ENCODE data around the gene MSANTD1.
"Not testable (repeated sequence)": the region's sequence is repeated elsewhere in the genome, so short reads cannot be mapped to it uniquely, and the experiment has no call there.

The MSANTD1 gene

GRCh38 chr4:3291969-3292570 lies 43.1 kb downstream of the MSANTD1 start:
- DNase-seq = no peak

DNA sequence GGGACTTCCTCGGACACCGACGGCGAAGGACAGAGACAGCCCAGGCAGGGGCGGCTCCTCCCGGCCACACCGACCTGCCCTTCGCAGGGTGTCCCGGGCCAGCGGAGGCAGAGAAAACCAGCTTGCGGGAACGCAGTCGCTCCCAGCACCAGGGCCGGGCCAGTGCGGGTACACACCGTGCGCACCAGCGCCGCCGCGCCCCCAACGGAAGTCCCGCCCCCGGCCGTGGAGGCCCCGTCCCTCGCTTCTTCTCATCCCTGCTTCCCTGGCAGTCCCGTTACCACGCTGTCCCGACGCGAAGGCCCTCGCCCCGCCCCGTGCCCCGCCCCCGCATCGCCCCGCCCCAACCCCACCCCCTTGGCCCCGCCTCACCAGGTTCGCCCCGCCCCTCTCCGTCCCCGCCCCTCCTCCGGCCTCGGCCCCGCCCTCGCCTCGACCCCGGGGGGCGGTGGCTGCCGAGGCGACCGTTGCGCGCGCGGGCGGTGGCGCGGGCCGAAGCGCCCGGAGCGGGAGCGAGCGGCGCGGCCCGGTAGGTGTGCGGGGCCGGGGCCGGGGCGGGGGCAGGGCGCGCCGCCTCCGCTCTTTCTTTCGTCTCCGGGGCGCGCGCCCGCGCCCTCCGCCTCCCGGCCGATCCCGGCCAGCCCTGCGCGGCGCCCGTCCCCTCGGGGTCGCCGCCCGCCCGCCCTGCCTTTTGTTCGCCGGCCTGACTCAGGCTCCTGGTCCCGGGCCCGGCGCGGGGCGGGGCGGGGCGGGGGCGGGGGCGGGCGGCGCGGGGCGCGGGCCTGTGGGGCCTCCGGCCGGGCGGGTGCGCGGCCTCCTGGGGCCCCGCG lies 43.8 kb downstream of the MSANTD1 start, which contains the start of gene RGS12:
RGS12 (plus strand) TSS at position 451 of the 830 bp plus-strand sequence. CDS start 23,150 bp downstream, outside the sequence.
- no peak for DNase-seq

- DNase-seq = no peak
Observed at GRCh38 chr4:3293401-3294391, 44.7 kb downstream of the MSANTD1 start.

DNA sequence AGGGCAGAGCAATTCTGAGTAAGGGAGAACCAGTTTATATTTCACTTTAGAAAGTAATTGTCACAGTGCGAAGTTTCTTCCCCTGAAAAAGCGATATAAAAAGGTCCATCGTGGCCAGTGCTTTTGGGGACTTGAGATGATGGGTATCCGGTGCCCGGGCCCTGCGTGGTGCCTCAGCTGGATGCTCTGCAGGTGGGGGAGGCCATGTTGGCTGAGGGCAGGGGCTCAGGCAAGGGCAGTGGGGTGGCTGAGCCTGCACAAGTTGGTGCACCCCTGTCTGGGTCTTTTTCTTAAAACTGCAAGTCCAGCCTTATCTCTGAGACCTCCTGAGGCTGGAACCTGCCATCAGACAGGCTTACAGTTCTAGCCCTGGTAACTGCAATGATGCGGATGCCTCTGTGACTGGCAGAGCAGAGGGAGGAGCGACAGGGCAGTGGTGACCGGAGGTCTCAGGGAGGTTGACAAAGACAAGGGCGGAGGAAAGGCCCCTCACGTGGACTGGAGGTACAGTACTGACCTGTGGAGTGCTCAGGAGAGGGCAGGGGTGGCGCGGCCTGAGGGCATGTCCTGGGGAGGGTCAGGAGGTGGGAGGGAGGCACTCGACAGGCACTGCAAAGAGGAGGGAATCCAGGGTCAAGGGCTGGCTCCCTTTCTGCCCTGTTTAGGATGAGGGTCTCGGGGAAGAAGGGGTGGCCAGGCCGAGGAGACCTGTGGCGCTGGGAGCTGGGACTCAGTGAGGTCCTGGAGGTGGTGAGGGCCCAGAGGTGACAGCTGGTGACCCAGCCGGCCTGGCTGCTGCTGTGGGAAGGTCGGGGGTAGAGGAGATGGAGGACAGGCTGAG lies 45.7 kb downstream of the MSANTD1 start:
- DNase-seq = no peak

- no peak for DNase-seq
Observed at GRCh38 chr4:3295837-3296624, 47.1 kb downstream of the MSANTD1 start.

- DNase-seq = no peak
Observed at GRCh38 chr4:3296651-3297050, 47.7 kb downstream of the MSANTD1 start.

DNA sequence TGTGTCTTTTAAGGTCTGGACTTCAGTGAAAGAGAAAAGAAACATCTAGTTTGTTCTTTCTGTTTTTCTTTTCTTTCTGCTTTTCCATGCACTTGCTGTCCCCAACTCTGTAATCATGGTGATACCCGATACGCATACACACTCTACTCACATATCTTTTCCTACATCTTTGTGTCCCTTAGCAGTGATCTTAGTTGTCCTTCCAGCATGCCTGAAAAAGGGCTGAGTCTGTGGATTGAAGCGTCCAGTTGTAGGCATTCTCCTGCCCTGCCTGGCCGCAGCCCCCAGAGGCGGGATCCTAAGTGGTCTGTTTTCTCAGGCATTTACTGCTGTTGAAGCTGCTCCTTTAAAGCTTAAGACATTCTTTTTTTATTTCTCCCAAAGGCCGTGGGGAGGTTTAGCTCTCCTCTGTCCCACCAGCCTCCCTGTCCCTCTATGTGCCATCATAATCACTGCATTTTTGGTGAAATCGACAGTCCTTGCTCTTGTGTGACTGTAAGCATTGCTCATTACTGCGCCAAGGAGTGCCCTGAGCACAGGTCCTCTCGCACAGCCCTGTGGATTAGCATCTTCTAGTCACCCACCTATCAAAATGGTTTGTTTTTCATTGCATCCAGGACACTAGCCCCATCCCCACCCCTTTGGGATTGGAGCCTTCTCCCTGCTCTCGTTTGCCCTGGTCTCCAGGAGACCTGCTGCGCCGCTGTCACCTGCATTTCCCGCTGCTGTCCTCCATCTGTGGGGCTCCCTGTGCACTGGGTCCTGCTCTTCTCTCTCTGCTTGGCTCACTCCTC lies 48.3 kb downstream of the MSANTD1 start:
- no peak for DNase-seq

GRCh38 chr4:3299122-3299975 lies 50.4 kb downstream of the MSANTD1 start:
- DNase-seq = no peak

DNA sequence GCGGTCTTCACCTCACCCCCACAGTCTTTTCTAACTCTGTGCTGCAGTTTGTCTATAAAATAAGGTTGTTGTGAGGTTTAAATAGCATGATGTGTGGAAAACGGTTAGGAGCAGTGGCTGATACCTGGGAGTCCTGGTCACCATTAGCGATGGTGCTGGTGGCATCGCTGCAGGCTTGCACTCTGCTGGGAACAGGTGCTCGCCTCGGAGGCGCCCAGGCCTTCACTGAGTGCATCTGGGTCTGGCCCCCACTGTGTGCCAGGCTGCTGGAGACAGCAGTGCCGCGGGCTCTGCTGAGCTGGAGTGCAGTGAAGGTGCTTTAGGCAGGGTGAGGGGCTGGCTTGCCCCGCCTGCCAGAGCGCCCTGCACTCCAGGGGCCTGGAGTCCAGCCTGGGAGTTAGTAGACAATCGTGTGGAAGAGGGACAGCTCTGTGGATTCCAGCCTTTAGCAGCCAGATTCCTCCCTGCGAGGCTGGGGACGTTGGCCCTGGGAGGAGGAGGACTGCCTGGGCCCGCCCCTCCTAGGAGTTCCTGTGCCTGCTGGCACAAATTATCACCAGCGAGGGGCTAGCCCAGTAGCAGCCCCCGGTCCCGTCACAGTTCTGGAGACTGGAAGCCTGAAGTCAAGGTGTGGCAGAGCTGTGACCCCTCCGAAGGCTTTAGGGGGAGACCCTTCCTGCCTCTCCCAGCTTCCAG lies 51.2 kb downstream of the MSANTD1 start:
- DNase-seq = no peak

- DNase-seq = not testable (repeated sequence)
Observed at GRCh38 chr4:3300882-3301281, 51.9 kb downstream of the MSANTD1 start.

GRCh38 chr4:3301450-3302172 lies 52.7 kb downstream of the MSANTD1 start:
- DNase-seq = no peak

DNA sequence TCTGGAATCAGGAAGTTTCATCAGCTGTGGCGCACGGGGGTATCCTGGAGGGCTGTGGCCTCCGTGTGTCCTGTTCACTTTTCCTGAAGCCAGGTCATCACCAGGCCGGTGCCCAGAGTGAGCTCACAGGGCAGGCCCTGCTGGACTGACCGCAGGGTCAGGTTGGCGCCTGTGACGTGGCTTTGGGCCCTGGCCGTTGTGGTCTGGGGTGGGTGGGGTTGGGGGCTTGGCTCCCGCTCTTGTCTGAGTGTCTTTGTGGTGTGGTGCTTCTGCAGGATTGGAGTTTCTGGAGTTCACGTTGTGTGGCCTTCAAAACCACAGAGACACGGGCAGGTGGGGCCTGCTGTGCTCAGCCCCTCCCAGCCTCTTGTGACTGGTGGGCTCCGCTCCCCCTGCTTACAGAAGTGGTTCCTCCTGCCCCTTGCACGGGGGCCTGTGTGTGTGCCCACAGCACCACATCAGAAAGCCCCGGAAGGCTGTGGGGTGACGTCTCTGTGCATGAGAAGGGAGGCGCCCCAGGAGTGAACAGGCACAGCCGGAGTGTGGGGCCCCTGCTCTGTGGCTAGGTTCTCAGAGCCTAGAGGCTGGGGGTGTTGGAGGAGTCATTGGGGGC lies 53.3 kb downstream of the MSANTD1 start:
- DNase-seq = no peak

DNA sequence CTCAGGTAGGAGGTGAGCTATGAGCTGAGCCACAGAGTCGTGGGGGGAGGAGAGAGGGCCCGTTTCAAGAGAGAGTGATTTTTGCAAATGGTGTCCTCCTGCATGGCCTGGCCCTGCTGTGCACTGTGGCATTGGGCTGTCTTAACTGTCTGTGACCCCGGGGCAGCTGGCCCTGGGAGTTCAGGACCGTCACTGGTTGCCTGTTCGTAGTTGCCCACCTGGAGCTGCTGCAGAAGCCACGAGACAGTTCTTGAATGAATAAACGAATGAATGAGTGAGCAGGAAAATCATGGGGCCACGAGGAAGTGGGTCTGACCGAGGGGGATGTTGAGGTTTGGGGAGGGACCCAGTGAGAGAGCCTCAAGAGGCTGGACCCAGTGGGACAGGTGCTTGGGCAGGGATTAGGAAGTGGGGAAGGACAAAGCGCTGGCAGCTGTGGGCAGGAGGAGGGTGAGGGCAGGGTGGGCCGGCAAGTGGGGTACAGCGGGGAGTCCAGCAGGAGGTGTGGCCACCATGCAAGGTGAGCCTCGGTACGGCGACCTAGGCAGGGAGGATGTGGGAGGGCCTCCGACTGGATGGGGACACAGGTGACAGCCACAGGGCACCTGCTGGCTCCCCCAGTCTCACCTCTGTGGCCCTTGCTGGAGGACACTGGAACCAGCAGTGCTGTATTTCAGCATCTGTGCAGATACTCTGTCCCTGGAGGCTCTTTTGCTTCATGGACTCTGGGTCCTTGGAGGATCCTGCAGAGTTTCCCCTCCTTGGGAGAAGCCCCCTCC lies 54.0 kb downstream of the MSANTD1 start:
- no peak for DNase-seq

DNA sequence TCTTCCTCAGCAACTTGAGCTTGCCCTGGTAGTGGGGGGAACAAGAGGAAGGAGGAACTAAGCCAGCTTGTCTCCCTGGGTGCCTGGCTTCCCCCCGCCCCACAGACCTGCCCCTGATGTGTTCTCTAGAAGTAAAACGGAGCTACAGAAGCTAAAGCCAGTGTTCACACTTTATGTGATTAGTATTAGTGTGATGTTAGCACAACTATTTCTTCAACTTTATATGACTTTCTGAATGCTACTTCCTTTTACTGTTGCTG lies 54.5 kb downstream of the MSANTD1 start:
- no peak for DNase-seq

GRCh38 chr4:3303923-3304710 lies 55.2 kb downstream of the MSANTD1 start:
- DNase-seq = no peak
